ENCODE data around the gene PRRT4. TPM values are rescaled to one million over a fixed set of nuclear protein-coding genes. Genes with fewer than 3 reads are reported as not detected.

The PRRT4 gene
- total and polyA plus RNA-seq, 4 donors = 0.12 to 1.3 (median 0.59) TPM

DNA sequence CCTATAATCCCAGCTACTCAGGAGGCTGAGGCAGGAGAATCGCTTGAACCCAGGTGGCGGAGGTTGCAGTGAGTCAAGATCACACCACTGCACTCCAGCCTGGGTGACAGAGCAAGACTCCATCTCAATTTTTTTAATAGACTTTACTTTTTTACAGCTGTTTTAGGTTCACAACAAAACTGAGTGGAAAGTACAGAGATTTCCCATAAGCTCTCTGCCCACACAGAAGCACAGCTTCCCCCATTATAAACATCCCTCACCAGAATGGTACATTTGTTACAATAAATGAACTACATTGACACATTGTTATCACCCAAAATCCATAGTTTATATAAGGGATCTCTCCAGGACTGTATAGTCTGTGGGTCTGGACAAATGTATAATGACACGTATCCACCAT lies 14.6 kb upstream of the PRRT4 start:
- 96 to 99% methylated on average over 3 of the region's 3 CpGs for WGBS, 2 donors
- H3K27me3 ChIP-seq (ENCODE audit: control insufficient read depth in 3 of 3, insufficient read depth in 3 of 3, low read length in 2 of 3) = no peaks in the 10 kb centered on the region
- TF ChIP-seq, protein P1, sequence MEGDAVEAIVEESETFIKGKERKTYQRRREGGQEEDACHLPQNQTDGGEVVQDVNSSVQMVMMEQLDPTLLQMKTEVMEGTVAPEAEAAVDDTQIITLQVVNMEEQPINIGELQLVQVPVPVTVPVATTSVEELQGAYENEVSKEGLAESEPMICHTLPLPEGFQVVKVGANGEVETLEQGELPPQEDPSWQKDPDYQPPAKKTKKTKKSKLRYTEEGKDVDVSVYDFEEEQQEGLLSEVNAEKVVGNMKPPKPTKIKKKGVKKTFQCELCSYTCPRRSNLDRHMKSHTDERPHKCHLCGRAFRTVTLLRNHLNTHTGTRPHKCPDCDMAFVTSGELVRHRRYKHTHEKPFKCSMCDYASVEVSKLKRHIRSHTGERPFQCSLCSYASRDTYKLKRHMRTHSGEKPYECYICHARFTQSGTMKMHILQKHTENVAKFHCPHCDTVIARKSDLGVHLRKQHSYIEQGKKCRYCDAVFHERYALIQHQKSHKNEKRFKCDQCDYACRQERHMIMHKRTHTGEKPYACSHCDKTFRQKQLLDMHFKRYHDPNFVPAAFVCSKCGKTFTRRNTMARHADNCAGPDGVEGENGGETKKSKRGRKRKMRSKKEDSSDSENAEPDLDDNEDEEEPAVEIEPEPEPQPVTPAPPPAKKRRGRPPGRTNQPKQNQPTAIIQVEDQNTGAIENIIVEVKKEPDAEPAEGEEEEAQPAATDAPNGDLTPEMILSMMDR (IDR thresholded peaks at IDR 0.05; ENCODE audit: control extremely low read depth, extremely low read depth) = no peak

GRCh38 chr7:128374041-128374440 lies 12.6 kb upstream of the PRRT4 start:
- WGBS, 2 donors = 60 to 92% methylated on average over 1 of the region's 1 CpG
- no peak for DNase-seq
- H3K4me3 ChIP-seq = no peak overlapping the region
- H3K27ac ChIP-seq (ENCODE audit: low read depth in 1 of 2, low read length in 1 of 2) = no peak overlapping the region
- ATAC-seq (ENCODE audit: insufficient read depth, low FRiP score) = no peak
- H3K27me3 ChIP-seq (ENCODE audit: control insufficient read depth in 3 of 3, insufficient read depth in 3 of 3, low read length in 2 of 3) = no peaks in the 10 kb centered on the region
- no peaks in the 10 kb centered on the region for H3K4me1 ChIP-seq (ENCODE audit: control insufficient read depth in 5 of 5, insufficient read depth in 5 of 5, low read length in 5 of 5)
- H3K9ac ChIP-seq (ENCODE audit: insufficient read depth in 1 of 2, low read length in 2 of 2) = no peak overlapping the region
- TF ChIP-seq, protein P1 (IDR thresholded peaks at IDR 0.05; ENCODE audit: control extremely low read depth, extremely low read depth) = no peak
- no peaks in the 10 kb centered on the region for H3K9me3 ChIP-seq (ENCODE audit: control insufficient read depth in 4 of 4, insufficient read depth in 3 of 4, low read length in 3 of 4)
- no peaks in the 10 kb centered on the region for H3K36me3 ChIP-seq (ENCODE audit: control insufficient read depth in 4 of 4, insufficient read depth in 4 of 4, low read length in 4 of 4)

More for the DNA sequence above, 14.6 kb upstream of the PRRT4 start:
- H3K4me1 ChIP-seq (ENCODE audit: control insufficient read depth in 5 of 5, insufficient read depth in 5 of 5, low read length in 5 of 5) = peaks cover 0 to 7% (median 0%) of the 10 kb centered on the region in 5 donors
- no peak overlapping the region for H3K9ac ChIP-seq (ENCODE audit: insufficient read depth in 1 of 2, low read length in 2 of 2)
- DNase-seq = no peak
- no peaks in the 10 kb centered on the region for H3K36me3 ChIP-seq (ENCODE audit: control insufficient read depth in 4 of 4, insufficient read depth in 4 of 4, low read length in 4 of 4)
- no peak for ATAC-seq (ENCODE audit: insufficient read depth, low FRiP score)
- no peak overlapping the region for H3K27ac ChIP-seq (ENCODE audit: low read depth in 1 of 2, low read length in 1 of 2)
- H3K4me3 ChIP-seq = no peak overlapping the region
- no peaks in the 10 kb centered on the region for H3K9me3 ChIP-seq (ENCODE audit: control insufficient read depth in 4 of 4, insufficient read depth in 3 of 4, low read length in 3 of 4)

GRCh38 chr7:128373606-128374005 lies 12.1 kb upstream of the PRRT4 start:
- 78 to 83% methylated on average over 2 of the region's 2 CpGs for WGBS, 2 donors
- TF ChIP-seq, protein P1 (IDR thresholded peaks at IDR 0.05; ENCODE audit: control extremely low read depth, extremely low read depth) = no peak
- ATAC-seq (ENCODE audit: insufficient read depth, low FRiP score) = no peak
- H3K27ac ChIP-seq (ENCODE audit: low read depth in 1 of 2, low read length in 1 of 2) = no peak overlapping the region
- no peaks in the 10 kb centered on the region for H3K36me3 ChIP-seq (ENCODE audit: control insufficient read depth in 4 of 4, insufficient read depth in 4 of 4, low read length in 4 of 4)
- no peak overlapping the region for H3K9ac ChIP-seq (ENCODE audit: insufficient read depth in 1 of 2, low read length in 2 of 2)
- H3K4me3 ChIP-seq = no peak overlapping the region
- no peaks in the 10 kb centered on the region for H3K9me3 ChIP-seq (ENCODE audit: control insufficient read depth in 4 of 4, insufficient read depth in 3 of 4, low read length in 3 of 4)
- no peaks in the 10 kb centered on the region for H3K4me1 ChIP-seq (ENCODE audit: control insufficient read depth in 5 of 5, insufficient read depth in 5 of 5, low read length in 5 of 5)
- no peak for DNase-seq
- H3K27me3 ChIP-seq (ENCODE audit: control insufficient read depth in 3 of 3, insufficient read depth in 3 of 3, low read length in 2 of 3) = no peaks in the 10 kb centered on the region

DNA sequence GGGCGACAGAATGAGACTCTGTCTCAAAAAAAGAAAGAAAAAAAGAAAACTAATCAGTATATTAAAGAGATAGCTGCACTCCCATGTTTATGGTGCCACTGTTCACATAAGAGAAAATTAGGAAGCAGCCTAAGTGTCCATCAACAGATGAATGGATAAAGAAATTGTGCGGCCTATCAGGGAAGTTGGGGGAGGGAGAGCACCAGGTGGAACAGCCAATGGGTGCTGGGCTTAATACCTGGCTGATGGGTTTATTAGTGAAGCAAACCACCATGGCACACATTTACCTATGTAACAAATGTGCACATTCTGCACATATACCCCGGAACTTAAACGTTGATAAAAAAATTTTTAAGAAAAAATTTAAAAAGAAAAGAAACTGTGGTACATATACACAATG lies 9.0 kb upstream of the PRRT4 start:
- no peak for ATAC-seq (ENCODE audit: insufficient read depth, low FRiP score)
- peaks cover 0 to 17% (median 2%) of the 10 kb centered on the region in 3 donors for H3K27me3 ChIP-seq (ENCODE audit: control insufficient read depth in 3 of 3, insufficient read depth in 3 of 3, low read length in 2 of 3)
- TF ChIP-seq, protein P1 (IDR thresholded peaks at IDR 0.05; ENCODE audit: control extremely low read depth, extremely low read depth) = no peak
- no peaks in the 10 kb centered on the region for H3K36me3 ChIP-seq (ENCODE audit: control insufficient read depth in 4 of 4, insufficient read depth in 4 of 4, low read length in 4 of 4)
- no peak overlapping the region for H3K27ac ChIP-seq (ENCODE audit: low read depth in 1 of 2, low read length in 1 of 2)
- H3K9me3 ChIP-seq (ENCODE audit: control insufficient read depth in 4 of 4, insufficient read depth in 3 of 4, low read length in 3 of 4) = no peaks in the 10 kb centered on the region
- H3K4me1 ChIP-seq (ENCODE audit: control insufficient read depth in 5 of 5, insufficient read depth in 5 of 5, low read length in 5 of 5) = no peaks in the 10 kb centered on the region
- no peak overlapping the region for H3K4me3 ChIP-seq
- WGBS, 2 donors = 91 to 93% methylated on average over 4 of the region's 4 CpGs
- no peak for DNase-seq
- no peak overlapping the region for H3K9ac ChIP-seq (ENCODE audit: insufficient read depth in 1 of 2, low read length in 2 of 2)

Measured in lung (tissue), 12 donors.